HG03442 (cell line): Measurements from ENCODE around the gene PPP2R3C.
"Not testable (repeated sequence)": the region's sequence is repeated elsewhere in the genome, so short reads cannot be mapped to it uniquely, and the experiment has no call there.

ENCODE experiments used
- ATAC-seq: cut with Tn5 transposase; IDR thresholded peaks from one replicate; pipeline ENCODE4 v1.9.1; 2021; ENCODE audit warnings: mild to moderate bottlenecking, moderate library complexity; ENCODE audit not compliant: unreplicated experiment

The PPP2R3C gene

GRCh38 chr14:35065731-35066130, 56.1 kb downstream of the PPP2R3C start:
- ATAC-seq, result not testable (repeated sequence)

- ATAC-seq, result not testable (repeated sequence)
Measured at GRCh38 chr14:35061113-35061791, 60.5 kb downstream of the PPP2R3C start.

GRCh38 chr14:35052637-35053036, 69.2 kb downstream of the PPP2R3C start:
- no peak for ATAC-seq

DNA sequence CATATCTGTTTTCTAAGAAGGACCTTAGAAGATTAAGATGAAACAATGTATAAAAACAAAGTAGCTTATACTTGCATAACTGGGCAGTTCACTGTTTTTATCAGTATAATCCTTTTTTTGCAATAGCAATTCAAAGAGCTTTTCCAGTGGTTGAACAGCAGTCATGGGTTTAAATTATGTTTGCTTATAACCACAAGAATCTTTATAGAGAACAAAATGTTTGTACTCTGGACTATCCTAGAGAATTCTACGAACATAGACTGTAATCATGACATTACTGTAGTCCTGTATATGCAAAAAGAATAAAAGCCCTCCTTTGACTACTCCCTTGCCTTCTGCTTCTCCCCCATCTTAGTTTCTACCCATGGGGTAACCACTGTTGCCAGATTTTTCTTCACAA, 70.0 kb downstream of the PPP2R3C start:
- no peak for ATAC-seq

DNA sequence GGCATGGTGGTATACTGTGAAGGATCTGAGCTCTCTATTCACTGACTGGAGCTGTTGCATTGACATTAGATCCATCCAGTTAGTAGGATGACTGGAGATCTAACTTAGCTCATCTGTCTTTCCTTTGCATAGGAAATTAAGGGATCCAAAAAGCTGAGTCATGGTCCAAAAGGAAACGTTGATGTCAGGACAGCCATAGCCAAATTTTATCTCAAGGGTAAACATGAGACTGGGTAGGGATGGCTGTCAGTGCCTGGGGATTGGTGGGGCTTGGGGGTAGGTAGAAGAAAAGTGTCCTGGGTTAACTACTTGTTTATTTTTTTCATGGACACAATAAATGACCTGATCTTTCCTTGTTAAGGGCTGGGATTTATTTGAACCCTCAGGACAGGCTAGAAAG, 71.1 kb downstream of the PPP2R3C start:
- no peak for ATAC-seq

DNA sequence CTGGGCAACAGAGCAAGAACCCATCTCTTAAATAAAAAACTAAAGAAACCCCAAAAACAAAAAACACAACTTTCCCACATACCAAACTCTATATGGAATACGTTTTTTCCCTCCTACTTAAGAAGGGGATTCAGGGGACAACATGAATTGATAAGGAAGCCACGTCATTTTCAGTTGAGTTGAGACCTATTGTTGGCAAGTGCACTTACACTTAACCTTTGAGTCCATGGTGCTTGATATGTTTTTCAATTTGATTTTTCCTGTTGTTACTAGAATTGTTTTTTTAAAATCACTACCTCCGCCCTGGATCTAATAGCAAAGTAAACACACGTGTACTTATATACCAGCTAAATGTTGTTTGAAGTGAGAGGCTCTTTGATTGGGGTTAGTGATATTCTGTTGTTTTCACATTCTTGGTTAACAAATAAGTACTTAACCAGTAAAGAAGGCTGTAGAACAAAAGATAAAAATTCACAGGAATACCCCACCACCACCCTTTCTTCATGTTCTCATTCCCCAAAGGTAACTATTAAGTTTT, 73.7 kb downstream of the PPP2R3C start:
- no peak for ATAC-seq

GRCh38 chr14:35046751-35047536, 74.8 kb downstream of the PPP2R3C start:
- peak; percentile 10 for ATAC-seq

GRCh38 chr14:35046048-35046750, 75.6 kb downstream of the PPP2R3C start, which contains the start of gene FAM177A1:
Gene FAM177A1, plus strand, starts transcription at chr14:35046272. Its CDS starts 192 bp downstream, at chr14:35046464.
- peak; percentile 94 for ATAC-seq

- ATAC-seq, result no peak
Measured at GRCh38 chr14:35045798-35046047, 76.1 kb downstream of the PPP2R3C start.

GRCh38 chr14:35044939-35045797, 76.6 kb downstream of the PPP2R3C start:
- ATAC-seq, result no peak

GRCh38 chr14:35043046-35043445, 78.7 kb downstream of the PPP2R3C start:
- no peak for ATAC-seq

DNA sequence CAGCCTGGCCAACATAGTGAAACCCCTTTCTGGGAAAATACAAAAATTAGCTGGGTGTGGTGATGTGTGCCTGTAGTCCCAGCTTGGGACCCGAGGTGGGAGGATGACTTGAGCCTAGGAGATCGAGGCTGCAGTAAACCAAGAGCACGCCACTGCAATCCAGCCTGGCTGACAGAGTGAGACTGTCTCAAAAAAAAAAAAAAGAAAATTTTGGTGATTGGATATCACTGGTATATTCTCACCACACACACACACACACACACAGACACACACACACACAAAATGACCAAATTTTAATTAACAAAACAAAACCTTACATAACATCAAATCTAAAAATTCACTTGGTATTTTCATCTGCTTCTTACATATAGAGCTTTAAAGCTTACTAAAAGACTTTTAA, 79.2 kb downstream of the PPP2R3C start:
- ATAC-seq, result no peak

DNA sequence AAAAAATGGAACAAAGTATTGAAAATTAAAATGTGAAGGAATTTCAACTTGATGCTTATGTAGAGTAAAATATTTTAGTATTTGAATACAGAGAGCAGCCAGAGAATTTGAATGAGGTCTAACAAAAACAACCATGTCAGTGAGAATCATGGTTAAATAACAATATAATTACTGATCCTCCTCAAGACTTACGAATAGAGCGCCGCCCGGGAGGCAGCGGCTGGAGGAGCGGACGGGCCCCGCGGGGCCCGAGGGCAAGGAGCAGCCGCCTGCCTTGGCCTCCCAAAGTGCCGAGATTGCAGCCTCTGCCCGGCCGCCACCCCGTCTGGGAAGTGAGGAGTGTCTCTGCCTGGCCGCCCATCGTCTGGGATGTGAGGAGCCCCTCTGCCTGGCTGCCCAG, 83.5 kb downstream of the PPP2R3C start:
- ATAC-seq, result not testable (repeated sequence)
